Measurements from ENCODE around the gene THBS2. TPM values are rescaled to one million over a fixed set of nuclear protein-coding genes. Genes with fewer than 3 reads are reported as not detected.

Gene THBS2
- total and polyA plus RNA-seq, 9 donors = 26.5 to 151 (median 65.3) TPM

- Histone ChIP-seq H3K36me3 (no peaks in the 10 kb centered on the region), H3K27me3 (no peaks in the 10 kb centered on the region), H3K4me3 (no peak overlapping the region), H3K4me1 (ENCODE audit: insufficient read depth) (peaks cover 7% of the 10 kb centered on the region), H3K9me3 (no peaks in the 10 kb centered on the region), H3K27ac (no peak overlapping the region)
- DNase-seq = peak in 1 of 5 donors; percentile 18
- 89 to 96% (median 93%) methylated on average over 10 of the region's 10 CpGs for WGBS, 3 donors
- intact Hi-C loops (cut with DNase I) = loop anchor here in 1 of 4 donors (10.0 kb wide), 1 partner anchor 169 kb away; no protein-coding TSS in a partner anchor
- TF ChIP-seq POLR2A (IDR thresholded peaks at IDR 0.05) (no peak), EP300 (IDR thresholded peaks at IDR 0.05) (no peak), CTCF (IDR thresholded peaks at IDR 0.05) (no peak)
Observed at GRCh38 chr6:169255643-169256042, 2.0 kb upstream of the THBS2 start.

- H3K27me3 ChIP-seq = no peaks in the 10 kb centered on the region
Observed at GRCh38 chr6:169254456-169255316, 1.0 kb upstream of the THBS2 start.

GRCh38 chr6:169252505-169253189, 999 bp downstream of the THBS2 start:
- intact Hi-C loops (cut with DNase I) = loop anchor here in 1 of 4 donors (10.0 kb wide), 1 partner anchor 172 kb away; no protein-coding TSS in a partner anchor
- WGBS, 3 donors = 4 to 8% (median 6%) methylated on average over 14 of the region's 14 CpGs
- peak overlapping the region; percentile 47 for H3K4me3 ChIP-seq
- no peaks in the 10 kb centered on the region for H3K27me3 ChIP-seq
- peaks cover 9% of the 10 kb centered on the region for H3K4me1 ChIP-seq (ENCODE audit: insufficient read depth)
- peak overlapping the region in 1 of 2 donors; percentile 59 for H3K27ac ChIP-seq
- H3K9me3 ChIP-seq = no peaks in the 10 kb centered on the region
- no peaks in the 10 kb centered on the region for H3K36me3 ChIP-seq
- TF ChIP-seq CTCF (IDR thresholded peaks at IDR 0.05) = no peak
- DNase-seq = peak in 2 of 5 donors; percentile 44 to 52

More at GRCh38 chr6:169254456-169255316, 1.0 kb upstream of the THBS2 start:
- no peaks in the 10 kb centered on the region for H3K9me3 ChIP-seq
- H3K4me3 ChIP-seq = peak overlapping the region; percentile 47
- no peak for TF ChIP-seq EP300 (IDR thresholded peaks at IDR 0.05)
- no peak for TF ChIP-seq POLR2A (IDR thresholded peaks at IDR 0.05)
- TF ChIP-seq CTCF (IDR thresholded peaks at IDR 0.05) = no peak
- 30 to 37% (median 30%) methylated on average over 19 of the region's 19 CpGs for WGBS, 3 donors
- H3K4me1 ChIP-seq (ENCODE audit: insufficient read depth) = peaks cover 9% of the 10 kb centered on the region
- peak overlapping the region in 1 of 2 donors; percentile 59 for H3K27ac ChIP-seq
- no peaks in the 10 kb centered on the region for H3K36me3 ChIP-seq
- DNase-seq = peak in 1 of 5 donors; percentile 42
- intact Hi-C loops (cut with DNase I) = loop anchor here in 1 of 4 donors (10.0 kb wide), 1 partner anchor 170 kb away; no protein-coding TSS in a partner anchor

- no peaks in the 10 kb centered on the region for H3K36me3 ChIP-seq
- H3K4me3 ChIP-seq = peak overlapping the region; percentile 47
- no peaks in the 10 kb centered on the region for H3K9me3 ChIP-seq
- peak in 2 of 5 donors; percentile 31 to 36 for DNase-seq
- H3K27me3 ChIP-seq = no peaks in the 10 kb centered on the region
- peak overlapping the region; percentile 28 to 59 for H3K27ac ChIP-seq
- peaks cover 11% of the 10 kb centered on the region for H3K4me1 ChIP-seq (ENCODE audit: insufficient read depth)
- intact Hi-C loops (cut with DNase I) = loop anchor here in 1 of 4 donors (10.0 kb wide), 1 partner anchor 173 kb away; no protein-coding TSS in a partner anchor
- TF ChIP-seq CTCF (IDR thresholded peaks at IDR 0.05) = no peak
- no peak for TF ChIP-seq POLR2A (IDR thresholded peaks at IDR 0.05)
- no peak for TF ChIP-seq EP300 (IDR thresholded peaks at IDR 0.05)
- 27 to 32% (median 30%) methylated on average over 20 of the region's 20 CpGs for WGBS, 3 donors
Observed at GRCh38 chr6:169251822-169252504, 1.7 kb downstream of the THBS2 start.

Data from ovary (tissue), 9 donors.